ENCODE measurements around the gene GBA2.
A peak's percentile ranks its signal among the peaks of the same experiment; 100 is the strongest.

The GBA2 gene

DNA sequence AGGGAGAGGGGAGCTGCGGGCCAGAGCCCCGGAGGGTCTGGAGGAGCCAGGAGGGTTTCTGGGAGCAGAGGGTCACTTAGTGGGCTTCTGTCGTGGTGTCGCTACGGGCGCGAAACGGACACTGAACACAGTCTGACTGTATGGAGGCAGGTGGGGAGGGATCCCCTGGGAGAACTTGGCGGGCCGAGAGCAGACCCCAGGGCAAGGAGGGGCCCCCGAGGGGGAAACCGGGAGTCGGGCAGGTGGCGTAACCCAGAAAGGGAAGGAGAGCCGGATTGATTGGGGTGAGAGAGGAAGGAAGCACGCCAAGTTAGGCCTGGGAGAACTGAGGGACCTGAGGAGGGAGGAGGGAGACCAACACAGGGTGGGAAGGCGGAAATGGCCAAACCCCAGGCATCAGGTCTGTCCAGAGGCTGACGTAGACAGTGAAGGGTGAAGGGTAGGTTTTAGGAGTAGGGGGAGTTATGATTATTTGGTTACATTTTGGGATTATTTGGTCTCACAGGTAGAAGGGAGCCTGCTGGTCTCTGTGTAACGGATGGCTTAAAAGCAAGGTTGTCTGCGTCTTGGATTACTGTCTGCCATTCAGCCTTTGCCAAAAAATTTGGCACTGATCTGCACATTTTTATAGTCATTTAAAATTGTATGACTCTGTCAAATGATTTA, 8.3 kb upstream of the GBA2 start:
- TF ChIP-seq, protein P1, sequence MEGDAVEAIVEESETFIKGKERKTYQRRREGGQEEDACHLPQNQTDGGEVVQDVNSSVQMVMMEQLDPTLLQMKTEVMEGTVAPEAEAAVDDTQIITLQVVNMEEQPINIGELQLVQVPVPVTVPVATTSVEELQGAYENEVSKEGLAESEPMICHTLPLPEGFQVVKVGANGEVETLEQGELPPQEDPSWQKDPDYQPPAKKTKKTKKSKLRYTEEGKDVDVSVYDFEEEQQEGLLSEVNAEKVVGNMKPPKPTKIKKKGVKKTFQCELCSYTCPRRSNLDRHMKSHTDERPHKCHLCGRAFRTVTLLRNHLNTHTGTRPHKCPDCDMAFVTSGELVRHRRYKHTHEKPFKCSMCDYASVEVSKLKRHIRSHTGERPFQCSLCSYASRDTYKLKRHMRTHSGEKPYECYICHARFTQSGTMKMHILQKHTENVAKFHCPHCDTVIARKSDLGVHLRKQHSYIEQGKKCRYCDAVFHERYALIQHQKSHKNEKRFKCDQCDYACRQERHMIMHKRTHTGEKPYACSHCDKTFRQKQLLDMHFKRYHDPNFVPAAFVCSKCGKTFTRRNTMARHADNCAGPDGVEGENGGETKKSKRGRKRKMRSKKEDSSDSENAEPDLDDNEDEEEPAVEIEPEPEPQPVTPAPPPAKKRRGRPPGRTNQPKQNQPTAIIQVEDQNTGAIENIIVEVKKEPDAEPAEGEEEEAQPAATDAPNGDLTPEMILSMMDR (IDR thresholded peaks at IDR 0.05; ENCODE audit: low read depth, low read length): no peak
- H3K4me3 ChIP-seq (ENCODE audit: low read depth, low read length): no peak overlapping the region

GRCh38 chr9:35756275-35757225, 7.5 kb upstream of the GBA2 start:
- TF ChIP-seq, protein P1 (IDR thresholded peaks at IDR 0.05; ENCODE audit: low read depth, low read length): no peak
- peak overlapping the region; percentile 27 for H3K4me3 ChIP-seq (ENCODE audit: low read depth, low read length)

- no peak overlapping the region for H3K4me3 ChIP-seq (ENCODE audit: low read depth, low read length)
- TF ChIP-seq, protein P1 (IDR thresholded peaks at IDR 0.05; ENCODE audit: low read depth, low read length): no peak
These were observed 6.0 kb upstream of the GBA2 start for GRCh38 chr9:35755071-35755470.

DNA sequence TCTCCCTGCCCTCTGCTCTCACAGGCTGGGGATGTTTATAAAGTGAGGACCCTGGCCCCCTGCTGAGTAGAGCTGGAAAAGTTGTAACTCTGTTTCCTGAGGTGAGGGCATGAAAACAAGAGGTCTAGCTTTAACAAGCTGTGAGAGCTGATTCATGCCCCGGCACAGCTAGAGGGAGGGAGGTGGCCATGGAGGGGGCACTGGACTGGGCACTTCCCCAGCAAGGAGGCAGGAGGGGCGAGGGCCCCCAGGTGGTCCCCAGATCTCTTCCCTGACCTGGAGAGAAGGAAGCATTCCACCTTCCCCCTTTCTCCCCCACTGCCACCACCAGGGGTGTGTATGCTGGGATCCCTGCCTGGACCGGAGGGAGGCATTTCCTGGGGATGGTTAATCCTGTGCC, 5.2 kb upstream of the GBA2 start, which contains the start of gene MSMP:
Gene MSMP (minus strand): TSS at position 13 of the 400 bp plus-strand sequence. CDS start 147 bp downstream, outside the sequence.
- TF ChIP-seq, protein P1 (IDR thresholded peaks at IDR 0.05; ENCODE audit: low read depth, low read length): no peak

GRCh38 chr9:35753466-35753865, 4.4 kb upstream of the GBA2 start:
- TF ChIP-seq, protein P1 (IDR thresholded peaks at IDR 0.05; ENCODE audit: low read depth, low read length): no peak
- no peak overlapping the region for H3K4me3 ChIP-seq (ENCODE audit: low read depth, low read length)

More for the DNA sequence above, 5.2 kb upstream of the GBA2 start, which contains the start of gene MSMP:
- H3K4me3 ChIP-seq (ENCODE audit: low read depth, low read length): no peak within 1 kb of the TSS

- peak overlapping the region; percentile 70 for H3K4me3 ChIP-seq (ENCODE audit: low read depth, low read length)
These were observed 1.2 kb upstream of the GBA2 start for GRCh38 chr9:35750256-35750531.

More at GRCh38 chr9:35750256-35750531, 1.2 kb upstream of the GBA2 start:
- TF ChIP-seq, protein P1 (IDR thresholded peaks at IDR 0.05; ENCODE audit: low read depth, low read length): no peak
